GM23248 (cell line): ENCODE measurements around the gene ACTL6B. TPM values are rescaled to one million over a fixed set of nuclear protein-coding genes. Genes with fewer than 3 reads are reported as not detected.
A peak's percentile ranks its signal among the peaks of the same experiment; 100 is the strongest.
"Not testable (repeated sequence)": the region's sequence is repeated elsewhere in the genome, so short reads cannot be mapped to it uniquely, and the experiment has no call there.

ENCODE experiments used
- DNase-seq: peaks from one replicate; pipeline ENCODE4 v3.0.0-alpha.2; 2015
- H2AFZ ChIP-seq: fragments of 200-600 bp; sonication (generic); 2 replicates; pipeline ENCODE4 v1.6.1; 2016; ENCODE audit warnings: antibody characterized with exemption
- H3F3A ChIP-seq: fragments of 200-600 bp; sonication (generic); 2 replicates; pipeline ENCODE4 v1.6.1; 2016; ENCODE audit warnings: mild to moderate bottlenecking, antibody characterized with exemption, mixed run types; ENCODE audit not compliant: insufficient read depth
- H3K27ac ChIP-seq: fragments of 200-600 bp; sonication (generic); 2 replicates; pipeline ENCODE4 v1.5.1; 2016; ENCODE audit warnings: mild to moderate bottlenecking
- H3K27me3 ChIP-seq: fragments of 200-600 bp; sonication (generic); replicated peaks from 2 replicates; pipeline ENCODE4 v1.6.1; 2016; ENCODE audit warnings: mild to moderate bottlenecking; ENCODE audit not compliant: insufficient read depth
- H3K36me3 ChIP-seq: fragments of 200-600 bp; sonication (generic); 2 replicates; pipeline ENCODE4 v1.6.1; 2016; ENCODE audit warnings: low read depth, mild to moderate bottlenecking
- H3K4me1 ChIP-seq: fragments of 200-600 bp; sonication (generic); 2 replicates; pipeline ENCODE4 v1.6.1; 2016; ENCODE audit warnings: mild to moderate bottlenecking; ENCODE audit not compliant: insufficient read depth
- H3K4me2 ChIP-seq: fragments of 200-600 bp; sonication (generic); one replicate; pipeline ENCODE4 v1.6.1; 2016; ENCODE audit warnings: mild to moderate bottlenecking; ENCODE audit not compliant: unreplicated experiment
- H3K4me3 ChIP-seq: fragments of 200-600 bp; sonication (generic); 2 replicates; pipeline ENCODE4 v1.5.1; 2016; ENCODE audit warnings: mild to moderate bottlenecking
- H3K79me2 ChIP-seq: fragments of 200-600 bp; sonication (generic); 2 replicates; pipeline ENCODE4 v1.6.1; 2016; ENCODE audit warnings: mild to moderate bottlenecking; ENCODE audit not compliant: insufficient read depth
- H3K9ac ChIP-seq: fragments of 200-600 bp; sonication (generic); 2 replicates; pipeline ENCODE4 v1.6.1; 2016; ENCODE audit warnings: mild to moderate bottlenecking
- H3K9me2 ChIP-seq: fragments of 200-600 bp; sonication (generic); 2 replicates; pipeline ENCODE4 v1.6.1; 2016; ENCODE audit warnings: mixed run types, mild to moderate bottlenecking, moderate library complexity; ENCODE audit not compliant: insufficient read depth
- H3K9me3 ChIP-seq: fragments of 200-600 bp; sonication (generic); one replicate; pipeline ENCODE4 v1.6.1; 2017; ENCODE audit warnings: low read depth
- H4K20me1 ChIP-seq: fragments of 200-600 bp; sonication (generic); 2 replicates; pipeline ENCODE4 v1.6.0; 2016; ENCODE audit not compliant: insufficient read depth
- EZH2 ChIP-seq: fragments of 200-600 bp; sonication (generic); IDR thresholded peaks from 2 replicates; pipeline ENCODE4 v1.6.1; 2018; ENCODE audit warnings: antibody characterized with exemption, mild to moderate bottlenecking; ENCODE audit not compliant: insufficient read depth, poor library complexity, severe bottlenecking
- EZH2phosphoT487 ChIP-seq: fragments of 200-600 bp; sonication (generic); IDR thresholded peaks from 2 replicates; pipeline ENCODE4 v1.6.1; 2018; ENCODE audit warnings: antibody characterized with exemption, moderate library complexity, mild to moderate bottlenecking, low read depth; ENCODE audit not compliant: insufficient read depth
- WGBS, 2 experiments: methylation state at CpG; one replicate each; pipeline ENCODE4 v1.1.6; 2015 to 2017; ENCODE audit warnings: low lambda C conversion rate in 2 of 2, low coverage in 1 of 2; ENCODE audit errors: missing lambda C conversion rate in 2 of 2; 5-methylcytosine and 5-hydroxymethylcytosine counted together
- in situ Hi-C: fragments of 300-500 bp; cut with MboI; formaldehyde crosslinking; loops from 2 replicates; pipeline ENCODE4 v1.15.0; 2020
- polyA plus RNA-seq: library from polyadenylated mRNA; unstranded; fragments of >200 nt; fragmentation: Nextera tagmentation; extraction: Ambion mirVana; gene quantifications from 2 replicates; pipeline ENCODE4 v1.2.1, GENCODE V29; 2016
- total RNA-seq: library from RNA; depleted of rRNA; stranded (reverse); fragments of >200 nt; shearing (Covaris generic); gene quantifications from 2 replicates; pipeline ENCODE4 v1.2.3, GENCODE V29; 2014; rRNA removed

Gene ACTL6B
- not detected in 2 replicates for total RNA-seq
- polyA plus RNA-seq, result not detected in 2 replicates

- no peak within 1 kb of the TSS for H3K4me3 ChIP-seq
- no peaks in the 10 kb centered on the region for H3K9me2 ChIP-seq
- H3K9me3 ChIP-seq, result no peaks in the 10 kb centered on the region
- no peak within 1 kb of the TSS for H3K27ac ChIP-seq
- no peaks in the 10 kb centered on the region for H3K4me1 ChIP-seq
- 13 to 15% methylated on average over 32 to 42 of the region's 63 CpGs for WGBS, 2 experiments
- H4K20me1 ChIP-seq, result no peaks in the 10 kb centered on the region
- no peak for TF ChIP-seq EZH2
- peaks cover 16% of the 10 kb centered on the region for H3K27me3 ChIP-seq
- no peak within 1 kb of the TSS for H3K4me2 ChIP-seq
- no peaks in the 10 kb centered on the region for H3K36me3 ChIP-seq
- in situ Hi-C loops, result no loop called here
- H3K79me2 ChIP-seq, result no peaks in the 10 kb centered on the region
- H3F3A ChIP-seq, result no peaks in the 10 kb centered on the region
- DNase-seq, result peak; percentile 63
- H3K9ac ChIP-seq, result no peak within 1 kb of the TSS
- no peak within 1 kb of the TSS for H2AFZ ChIP-seq
These were observed at the start of gene ACTL6B for GRCh38 chr7:100655908-100656674. Gene ACTL6B (minus strand): TSS chr7:100656448. CDS start chr7:100656354, 94 bp downstream.

DNA sequence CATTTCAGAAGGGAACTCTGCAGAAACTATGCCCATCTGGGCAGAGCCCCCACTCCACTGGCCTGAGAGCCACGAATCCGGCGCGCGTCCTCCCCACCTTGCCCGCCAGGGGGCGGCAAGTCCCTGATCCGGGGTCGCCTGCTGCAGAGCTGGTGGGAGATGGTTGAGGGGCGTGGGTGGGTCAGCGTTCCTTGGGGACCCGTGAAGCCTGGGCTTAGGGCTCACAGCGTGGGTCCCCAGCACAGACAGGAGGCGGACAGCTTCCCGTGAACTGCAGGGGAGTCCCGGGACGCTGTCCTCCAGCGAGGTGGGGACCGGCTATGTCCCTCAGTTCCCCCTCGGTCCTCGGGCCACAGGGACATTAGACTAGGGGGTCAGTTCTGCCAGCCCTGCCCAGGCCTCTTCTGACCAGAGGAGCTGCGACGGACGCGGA, 49.1 kb upstream of the ACTL6B start:
- H3K9ac ChIP-seq, result peak overlapping the region; percentile 95
- peak overlapping the region; percentile 74 for H3K27ac ChIP-seq
- peak; percentile 79 for DNase-seq
- H3K4me2 ChIP-seq, result peak overlapping the region; percentile 77
- 1 to 2% methylated on average over 22 to 25 of the region's 25 CpGs for WGBS, 2 experiments
- no peaks in the 10 kb centered on the region for H3K36me3 ChIP-seq
- H3K4me3 ChIP-seq, result peak overlapping the region; percentile 94
- no peaks in the 10 kb centered on the region for H3F3A ChIP-seq
- H3K9me2 ChIP-seq, result no peaks in the 10 kb centered on the region
- H2AFZ ChIP-seq, result peak overlapping the region; percentile 94
- TF ChIP-seq EZH2phosphoT487 (no peak), EZH2 (no peak)
- H3K9me3 ChIP-seq, result no peaks in the 10 kb centered on the region
- peaks cover 28% of the 10 kb centered on the region for H3K79me2 ChIP-seq
- peaks cover 6% of the 10 kb centered on the region; the same call in 1 of the 2 replicates for H3K4me1 ChIP-seq
- peaks cover 4% of the 10 kb centered on the region; the same call in 1 of the 2 replicates for H3K27me3 ChIP-seq
- H4K20me1 ChIP-seq, result no peaks in the 10 kb centered on the region
- in situ Hi-C loops, result no loop called here

- DNase-seq, H3K27ac ChIP-seq, H3K9me2 ChIP-seq, H3K9me3 ChIP-seq, H2AFZ ChIP-seq, in situ Hi-C loops, H3K4me3 ChIP-seq, H3F3A ChIP-seq, H3K4me2 ChIP-seq, H3K4me1 ChIP-seq, H3K79me2 ChIP-seq, H3K27me3 ChIP-seq, H4K20me1 ChIP-seq, H3K36me3 ChIP-seq, H3K9ac ChIP-seq: not testable (repeated sequence)
- WGBS, 2 experiments, result 65 to 75% methylated on average over 3 of the region's 3 CpGs
These were observed 44.8 kb upstream of the ACTL6B start for GRCh38 chr7:100701089-100701488.

- Histone ChIP-seq H3K4me1 (no peaks in the 10 kb centered on the region), H3K27ac (no peak overlapping the region), H3K36me3 (no peaks in the 10 kb centered on the region), H3F3A (0 out of 2 replicates have a peak, but pooled peaks cover 4% of the 10 kb centered on the region), H4K20me1 (no peaks in the 10 kb centered on the region), H3K9me3 (no peaks in the 10 kb centered on the region), H3K9me2 (no peaks in the 10 kb centered on the region), H3K4me2 (no peak overlapping the region), H3K79me2 (no peaks in the 10 kb centered on the region), H3K9ac (no peak overlapping the region), H3K27me3 (peaks cover 4% of the 10 kb centered on the region; the same call in 1 of the 2 replicates), H2AFZ (no peak overlapping the region), H3K4me3 (no peak overlapping the region)
- TF ChIP-seq EZH2phosphoT487, result no peak
- TF ChIP-seq EZH2, result no peak
- WGBS, 2 experiments, result 50 to 64% methylated on average over 6 of the region's 6 CpGs
- in situ Hi-C loops, result loop anchor here (10.0 kb wide), 1 partner anchor 224 kb away; the partner anchor contains the start of gene TSC22D4
- DNase-seq, result no peak
These were observed 42.8 kb upstream of the ACTL6B start for GRCh38 chr7:100699018-100699417.
